Fibroblast of lung (primary cell): ENCODE results near the gene VSIG10L2.

Experiments used
- EZH2 ChIP-seq: IDR thresholded peaks from 2 replicates; pipeline ENCODE4 v1.5.1; 2012; ENCODE audit warnings: low read length, control low read depth, mild to moderate bottlenecking; ENCODE audit errors: missing control alignments
- TF ChIP-seq, protein P1 (sequence below), 2 donors: IDR thresholded peaks in 1 of 2; conservative IDR thresholded peaks in 1 of 2; 1 replicate in 1 of 2; 2 replicates in 1 of 2; pipeline ENCODE4 v1.5.1; 2011 to 2012; ENCODE audit warnings: low read length in 2 of 2, control low read depth in 1 of 2, inconsistent platforms in 1 of 2, low read depth in 1 of 2, mild to moderate bottlenecking in 1 of 2

DNA sequence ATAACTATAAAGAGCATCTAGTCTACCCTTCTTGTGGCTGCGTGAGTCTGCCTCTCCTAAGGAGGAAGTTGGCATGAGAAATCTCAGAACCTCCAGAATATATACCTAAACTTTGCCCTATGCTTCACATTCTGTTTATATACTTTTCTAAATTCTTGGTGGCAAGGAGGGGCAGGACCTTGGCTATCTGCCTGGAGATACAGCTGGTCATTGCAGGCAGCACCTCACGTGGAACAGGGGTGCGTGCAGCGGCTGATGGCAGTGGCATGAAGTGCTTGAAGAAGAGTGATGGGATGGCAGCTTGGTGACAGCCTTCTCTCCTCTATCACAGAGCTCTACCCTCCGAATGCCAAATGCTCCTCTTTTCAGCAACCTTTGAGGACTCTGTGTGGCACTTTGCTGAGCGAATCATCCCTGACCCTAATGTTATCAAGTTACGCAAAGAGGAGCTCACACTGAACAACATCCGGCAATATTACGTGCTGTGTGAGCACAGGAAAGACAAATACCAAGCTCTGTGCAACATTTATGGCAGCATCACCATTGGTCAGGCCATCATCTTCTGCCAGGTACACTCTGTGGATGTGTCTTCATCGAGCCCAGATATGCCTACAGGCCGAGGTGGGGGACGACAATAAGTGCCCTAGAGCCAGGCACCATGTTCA lies 29.0 kb upstream of the VSIG10L2 start:
- TF ChIP-seq, protein P1, sequence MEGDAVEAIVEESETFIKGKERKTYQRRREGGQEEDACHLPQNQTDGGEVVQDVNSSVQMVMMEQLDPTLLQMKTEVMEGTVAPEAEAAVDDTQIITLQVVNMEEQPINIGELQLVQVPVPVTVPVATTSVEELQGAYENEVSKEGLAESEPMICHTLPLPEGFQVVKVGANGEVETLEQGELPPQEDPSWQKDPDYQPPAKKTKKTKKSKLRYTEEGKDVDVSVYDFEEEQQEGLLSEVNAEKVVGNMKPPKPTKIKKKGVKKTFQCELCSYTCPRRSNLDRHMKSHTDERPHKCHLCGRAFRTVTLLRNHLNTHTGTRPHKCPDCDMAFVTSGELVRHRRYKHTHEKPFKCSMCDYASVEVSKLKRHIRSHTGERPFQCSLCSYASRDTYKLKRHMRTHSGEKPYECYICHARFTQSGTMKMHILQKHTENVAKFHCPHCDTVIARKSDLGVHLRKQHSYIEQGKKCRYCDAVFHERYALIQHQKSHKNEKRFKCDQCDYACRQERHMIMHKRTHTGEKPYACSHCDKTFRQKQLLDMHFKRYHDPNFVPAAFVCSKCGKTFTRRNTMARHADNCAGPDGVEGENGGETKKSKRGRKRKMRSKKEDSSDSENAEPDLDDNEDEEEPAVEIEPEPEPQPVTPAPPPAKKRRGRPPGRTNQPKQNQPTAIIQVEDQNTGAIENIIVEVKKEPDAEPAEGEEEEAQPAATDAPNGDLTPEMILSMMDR (conservative IDR thresholded peaks at IDR 0.05 in 1 of 2, IDR thresholded peaks at IDR 0.05 in 1 of 2; ENCODE audit: low read depth in 1 of 2, low read length in 2 of 2), result no peak
- peak; percentile 22 for TF ChIP-seq EZH2
